Measurements from ENCODE around the gene ANGPTL7. TPM values are rescaled to one million over a fixed set of nuclear protein-coding genes. Genes with fewer than 3 reads are reported as not detected.
A peak's percentile ranks its signal among the peaks of the same experiment; 100 is the strongest.

ANGPTL7 gene
- total RNA-seq, 3 donors from 2014 or later (not counting 1 experiment from before 2014, with no cell fraction given): not detected

DNA sequence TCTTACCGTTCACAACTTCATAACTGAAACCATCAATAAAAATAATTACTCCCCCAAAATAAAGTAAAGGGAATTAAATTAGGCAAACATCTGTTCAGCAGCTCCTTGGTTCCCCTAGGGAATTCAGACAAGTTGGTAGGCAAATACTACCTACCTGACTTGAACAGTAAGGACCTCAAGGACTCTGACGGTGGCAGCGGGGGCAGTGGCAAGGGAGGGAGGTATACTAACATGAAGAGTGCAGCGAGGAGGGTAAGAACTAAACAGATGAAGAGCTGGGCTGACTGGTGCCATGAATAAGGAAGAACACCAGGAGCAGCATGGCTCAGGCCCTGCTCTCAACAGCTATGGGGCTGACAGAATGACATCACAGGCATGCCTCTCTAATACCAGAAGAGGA, 40.0 kb downstream of the ANGPTL7 start:
- Histone ChIP-seq H3K27ac (ENCODE audit: low read length) (no peak overlapping the region), H3K4me1 (ENCODE audit: control insufficient read depth, insufficient read depth, low read length) (peaks cover 4% of the 10 kb centered on the region), H3K27me3 (ENCODE audit: control insufficient read depth, insufficient read depth, low read length) (no peaks in the 10 kb centered on the region), H3K4me3 (ENCODE audit: low read length) (no peak overlapping the region), H3K9me3 (ENCODE audit: control insufficient read depth, insufficient read depth, low read length) (no peaks in the 10 kb centered on the region), H3K36me3 (ENCODE audit: control insufficient read depth, insufficient read depth, low read length) (peaks cover 86% of the 10 kb centered on the region)
- Mint-ChIP-seq H3K9me3 (no peaks in the 10 kb centered on the region), H3K27ac (peak overlapping the region in 1 of 2 donors; percentile 20), H3K27me3 (ENCODE audit: low read depth in 2 of 2) (no peaks in the 10 kb centered on the region), H3K4me1 (peaks cover 5 to 6% of the 10 kb centered on the region in 2 donors), H3K36me3 (peaks cover 56% of the 10 kb centered on the region), H3K4me3 (no peak overlapping the region)
- intact Hi-C loops (cut with micrococcal nuclease): no loop called here
- TF ChIP-seq, protein P1, sequence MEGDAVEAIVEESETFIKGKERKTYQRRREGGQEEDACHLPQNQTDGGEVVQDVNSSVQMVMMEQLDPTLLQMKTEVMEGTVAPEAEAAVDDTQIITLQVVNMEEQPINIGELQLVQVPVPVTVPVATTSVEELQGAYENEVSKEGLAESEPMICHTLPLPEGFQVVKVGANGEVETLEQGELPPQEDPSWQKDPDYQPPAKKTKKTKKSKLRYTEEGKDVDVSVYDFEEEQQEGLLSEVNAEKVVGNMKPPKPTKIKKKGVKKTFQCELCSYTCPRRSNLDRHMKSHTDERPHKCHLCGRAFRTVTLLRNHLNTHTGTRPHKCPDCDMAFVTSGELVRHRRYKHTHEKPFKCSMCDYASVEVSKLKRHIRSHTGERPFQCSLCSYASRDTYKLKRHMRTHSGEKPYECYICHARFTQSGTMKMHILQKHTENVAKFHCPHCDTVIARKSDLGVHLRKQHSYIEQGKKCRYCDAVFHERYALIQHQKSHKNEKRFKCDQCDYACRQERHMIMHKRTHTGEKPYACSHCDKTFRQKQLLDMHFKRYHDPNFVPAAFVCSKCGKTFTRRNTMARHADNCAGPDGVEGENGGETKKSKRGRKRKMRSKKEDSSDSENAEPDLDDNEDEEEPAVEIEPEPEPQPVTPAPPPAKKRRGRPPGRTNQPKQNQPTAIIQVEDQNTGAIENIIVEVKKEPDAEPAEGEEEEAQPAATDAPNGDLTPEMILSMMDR (IDR thresholded peaks at IDR 0.05): no peak
- DNase-seq: no peak
- ATAC-seq: no peak
- WGBS (ENCODE audit: insufficient coverage): 80% methylated on average over 3 of the region's 4 CpGs

- H3K4me1 ChIP-seq (ENCODE audit: control insufficient read depth, insufficient read depth, low read length): peaks cover 4% of the 10 kb centered on the region
- peaks cover 50% of the 10 kb centered on the region for H3K36me3 Mint-ChIP-seq
- no peak overlapping the region for H3K27ac ChIP-seq (ENCODE audit: low read length)
- no peaks in the 10 kb centered on the region for H3K4me1 Mint-ChIP-seq
- H3K4me3 ChIP-seq (ENCODE audit: low read length): no peak overlapping the region
- intact Hi-C loops (cut with micrococcal nuclease): no loop called here
- no peaks in the 10 kb centered on the region for H3K9me3 ChIP-seq (ENCODE audit: control insufficient read depth, insufficient read depth, low read length)
- WGBS (ENCODE audit: insufficient coverage): no CpG with 5 or more reads among the region's 2 CpGs
- H3K27me3 Mint-ChIP-seq (ENCODE audit: low read depth in 2 of 2): no peaks in the 10 kb centered on the region
- ATAC-seq (no peak), DNase-seq (no peak)
- H3K9me3 Mint-ChIP-seq: no peaks in the 10 kb centered on the region
- no peak overlapping the region for H3K27ac Mint-ChIP-seq
- peaks cover 86% of the 10 kb centered on the region for H3K36me3 ChIP-seq (ENCODE audit: control insufficient read depth, insufficient read depth, low read length)
- H3K27me3 ChIP-seq (ENCODE audit: control insufficient read depth, insufficient read depth, low read length): no peaks in the 10 kb centered on the region
- no peak overlapping the region for H3K4me3 Mint-ChIP-seq
- TF ChIP-seq, protein P1 (IDR thresholded peaks at IDR 0.05): no peak
Observed at GRCh38 chr1:11233208-11233607, 44.1 kb downstream of the ANGPTL7 start.

DNA sequence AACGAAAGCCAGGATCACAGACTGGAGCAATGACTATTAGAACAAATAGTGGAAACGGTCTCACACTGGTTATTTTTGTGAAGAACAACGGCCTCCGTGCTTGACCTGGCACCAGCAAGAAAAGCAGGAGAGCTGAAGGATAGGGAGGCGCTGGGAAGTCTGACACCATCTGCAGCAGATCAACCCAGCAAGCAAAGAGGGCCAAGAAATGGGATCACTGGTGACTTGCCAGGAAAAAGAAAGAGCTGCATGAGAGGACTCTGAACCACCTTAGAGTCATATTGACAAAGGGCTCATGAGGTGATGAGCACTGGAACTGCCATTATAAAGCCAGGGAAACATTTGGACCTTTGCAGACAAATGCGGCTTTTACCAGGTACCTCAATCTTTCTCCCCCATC, 48.2 kb downstream of the ANGPTL7 start:
- H3K36me3 Mint-ChIP-seq: peaks cover 27% of the 10 kb centered on the region
- DNase-seq (no peak), ATAC-seq (no peak)
- H3K4me1 Mint-ChIP-seq: peaks cover 0 to 7% of the 10 kb centered on the region in 2 donors
- Histone ChIP-seq H3K36me3 (ENCODE audit: control insufficient read depth, insufficient read depth, low read length) (peaks cover 79% of the 10 kb centered on the region), H3K27ac (ENCODE audit: low read length) (no peak overlapping the region), H3K4me3 (ENCODE audit: low read length) (no peak overlapping the region), H3K4me1 (ENCODE audit: control insufficient read depth, insufficient read depth, low read length) (no peaks in the 10 kb centered on the region), H3K27me3 (ENCODE audit: control insufficient read depth, insufficient read depth, low read length) (no peaks in the 10 kb centered on the region), H3K9me3 (ENCODE audit: control insufficient read depth, insufficient read depth, low read length) (no peaks in the 10 kb centered on the region)
- intact Hi-C loops (cut with micrococcal nuclease): no loop called here
- TF ChIP-seq, protein P1 (IDR thresholded peaks at IDR 0.05): no peak
- no peaks in the 10 kb centered on the region for H3K27me3 Mint-ChIP-seq (ENCODE audit: low read depth in 2 of 2)
- H3K4me3 Mint-ChIP-seq: no peak overlapping the region
- H3K9me3 Mint-ChIP-seq: no peaks in the 10 kb centered on the region
- WGBS (ENCODE audit: insufficient coverage): 70% methylated on average over 6 of the region's 6 CpGs
- no peak overlapping the region for H3K27ac Mint-ChIP-seq

DNA sequence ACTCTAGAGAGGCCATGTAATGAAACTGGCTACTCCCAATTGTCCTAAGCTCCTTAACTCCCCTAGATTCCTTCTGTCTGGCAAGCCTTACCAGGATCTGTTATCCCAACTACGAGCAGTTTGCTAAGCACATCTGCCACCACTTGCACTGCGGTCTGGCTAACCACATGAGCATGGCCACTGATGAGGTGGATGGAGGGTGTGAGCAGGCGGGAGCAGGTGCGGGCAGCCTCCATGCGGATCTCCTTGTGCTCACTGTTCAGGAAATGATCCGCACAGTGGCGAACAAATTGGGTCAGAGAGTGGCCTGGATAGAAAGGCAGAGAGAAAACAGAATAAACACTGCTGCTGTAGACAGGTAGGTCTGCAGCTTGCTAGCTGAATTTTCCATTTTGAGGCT, 49.2 kb downstream of the ANGPTL7 start:
- H3K4me3 ChIP-seq (ENCODE audit: low read length): no peak overlapping the region
- WGBS (ENCODE audit: insufficient coverage): 93% methylated on average over 7 of the region's 7 CpGs
- DNase-seq (no peak), ATAC-seq (no peak)
- H3K27me3 ChIP-seq (ENCODE audit: control insufficient read depth, insufficient read depth, low read length): no peaks in the 10 kb centered on the region
- TF ChIP-seq, protein P1 (IDR thresholded peaks at IDR 0.05): no peak
- H3K36me3 Mint-ChIP-seq: peaks cover 21% of the 10 kb centered on the region
- H3K4me1 Mint-ChIP-seq: peaks cover 0 to 7% of the 10 kb centered on the region in 2 donors
- no peak overlapping the region for H3K4me3 Mint-ChIP-seq
- intact Hi-C loops (cut with micrococcal nuclease): no loop called here
- no peak overlapping the region for H3K27ac ChIP-seq (ENCODE audit: low read length)
- H3K27me3 Mint-ChIP-seq (ENCODE audit: low read depth in 2 of 2): no peaks in the 10 kb centered on the region
- peaks cover 79% of the 10 kb centered on the region for H3K36me3 ChIP-seq (ENCODE audit: control insufficient read depth, insufficient read depth, low read length)
- no peaks in the 10 kb centered on the region for H3K4me1 ChIP-seq (ENCODE audit: control insufficient read depth, insufficient read depth, low read length)
- no peaks in the 10 kb centered on the region for H3K9me3 Mint-ChIP-seq
- no peaks in the 10 kb centered on the region for H3K9me3 ChIP-seq (ENCODE audit: control insufficient read depth, insufficient read depth, low read length)
- H3K27ac Mint-ChIP-seq: no peak overlapping the region

All from natural killer cell (primary cell).